Nephron progenitor cell (in vitro differentiated cells): Measurements from ENCODE around the gene FBP1.

Experiments used
- DNase-seq: peaks from one replicate; pipeline ENCODE4 v3.0.0; 2021
- H3K27ac Mint-ChIP-seq: 2 replicates; pipeline ENCODE4 v1.8.0; 2021; ENCODE audit warnings: mild to moderate bottlenecking, moderate library complexity, mixed read lengths
- H3K27me3 Mint-ChIP-seq: 2 replicates; pipeline ENCODE4 v1.8.0; 2021; ENCODE audit warnings: mild to moderate bottlenecking, low read depth, mixed read lengths; ENCODE audit not compliant: poor library complexity
- H3K36me3 Mint-ChIP-seq: 2 replicates; pipeline ENCODE4 v1.8.0; 2021; ENCODE audit warnings: low read depth, mixed read lengths
- H3K4me1 Mint-ChIP-seq: 2 replicates; pipeline ENCODE4 v1.8.0; 2021; ENCODE audit warnings: mixed read lengths
- H3K4me3 Mint-ChIP-seq: 2 replicates; pipeline ENCODE4 v1.8.0; 2021; ENCODE audit warnings: mild to moderate bottlenecking, moderate library complexity, mixed read lengths
- H3K9me3 Mint-ChIP-seq: 2 replicates; pipeline ENCODE4 v1.8.0; 2021; ENCODE audit warnings: mild to moderate bottlenecking, moderate library complexity, mixed read lengths
- TF ChIP-seq, protein P1 (sequence below): fragments of 200-600 bp; sonication (generic); IDR thresholded peaks from 2 replicates; pipeline ENCODE4 v1.5.0; 2021; ENCODE audit warnings: antibody characterized with exemption

FBP1 gene

DNA sequence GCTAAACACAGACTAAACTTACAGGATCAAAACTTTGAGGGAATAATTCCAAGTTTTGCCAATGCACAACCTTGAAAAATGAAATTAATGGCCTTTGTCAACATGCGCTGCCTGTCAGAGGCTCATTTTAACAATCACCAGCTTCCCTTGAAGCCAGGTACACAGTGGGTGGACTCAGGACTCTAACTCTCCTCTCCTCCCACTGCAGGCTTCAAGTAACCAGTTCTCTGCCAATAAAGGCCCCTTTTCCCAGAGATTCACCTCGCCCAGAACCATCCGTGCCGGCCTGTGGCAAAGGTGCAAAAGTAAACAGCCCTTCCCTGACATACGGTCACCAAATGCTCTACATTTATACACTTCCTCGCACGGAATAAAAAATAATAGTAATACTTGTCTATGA is 27.2 kb downstream of the FBP1 start:
- Mint-ChIP-seq H3K27me3 (peaks cover 6% of the 10 kb centered on the region), H3K36me3 (no peaks in the 10 kb centered on the region), H3K27ac (no peak overlapping the region), H3K9me3 (no peaks in the 10 kb centered on the region), H3K4me3 (no peak overlapping the region), H3K4me1 (peaks cover 32% of the 10 kb centered on the region)
- TF ChIP-seq, protein P1, sequence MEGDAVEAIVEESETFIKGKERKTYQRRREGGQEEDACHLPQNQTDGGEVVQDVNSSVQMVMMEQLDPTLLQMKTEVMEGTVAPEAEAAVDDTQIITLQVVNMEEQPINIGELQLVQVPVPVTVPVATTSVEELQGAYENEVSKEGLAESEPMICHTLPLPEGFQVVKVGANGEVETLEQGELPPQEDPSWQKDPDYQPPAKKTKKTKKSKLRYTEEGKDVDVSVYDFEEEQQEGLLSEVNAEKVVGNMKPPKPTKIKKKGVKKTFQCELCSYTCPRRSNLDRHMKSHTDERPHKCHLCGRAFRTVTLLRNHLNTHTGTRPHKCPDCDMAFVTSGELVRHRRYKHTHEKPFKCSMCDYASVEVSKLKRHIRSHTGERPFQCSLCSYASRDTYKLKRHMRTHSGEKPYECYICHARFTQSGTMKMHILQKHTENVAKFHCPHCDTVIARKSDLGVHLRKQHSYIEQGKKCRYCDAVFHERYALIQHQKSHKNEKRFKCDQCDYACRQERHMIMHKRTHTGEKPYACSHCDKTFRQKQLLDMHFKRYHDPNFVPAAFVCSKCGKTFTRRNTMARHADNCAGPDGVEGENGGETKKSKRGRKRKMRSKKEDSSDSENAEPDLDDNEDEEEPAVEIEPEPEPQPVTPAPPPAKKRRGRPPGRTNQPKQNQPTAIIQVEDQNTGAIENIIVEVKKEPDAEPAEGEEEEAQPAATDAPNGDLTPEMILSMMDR, result no peak
- DNase-seq, result no peak

DNA sequence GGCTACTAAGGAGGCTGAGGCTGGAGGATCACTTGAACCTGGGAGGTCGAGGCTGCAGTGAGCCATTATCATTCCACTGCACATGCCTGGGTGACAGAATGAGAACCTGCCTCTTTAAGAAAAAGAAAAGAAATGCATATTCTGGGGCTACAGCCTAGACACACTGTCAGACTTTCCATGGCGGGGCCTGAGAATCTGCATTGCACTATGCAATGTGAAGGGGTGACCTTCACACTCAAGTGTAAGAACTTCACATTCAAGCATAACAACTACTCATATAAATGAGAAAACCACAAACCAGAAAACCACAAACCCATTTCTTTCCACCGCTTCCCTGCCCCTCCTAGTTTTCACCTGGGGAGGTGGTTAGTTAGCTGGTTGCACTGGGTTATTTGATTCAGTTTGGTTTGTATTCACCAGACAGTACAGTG is 27.7 kb downstream of the FBP1 start:
- H3K9me3 Mint-ChIP-seq, result no peaks in the 10 kb centered on the region
- H3K4me1 Mint-ChIP-seq, result peaks cover 35% of the 10 kb centered on the region
- H3K4me3 Mint-ChIP-seq, result no peak overlapping the region
- H3K27ac Mint-ChIP-seq, result no peak overlapping the region
- H3K36me3 Mint-ChIP-seq, result no peaks in the 10 kb centered on the region
- TF ChIP-seq, protein P1, result no peak
- H3K27me3 Mint-ChIP-seq, result peaks cover 6% of the 10 kb centered on the region
- DNase-seq, result no peak

DNA sequence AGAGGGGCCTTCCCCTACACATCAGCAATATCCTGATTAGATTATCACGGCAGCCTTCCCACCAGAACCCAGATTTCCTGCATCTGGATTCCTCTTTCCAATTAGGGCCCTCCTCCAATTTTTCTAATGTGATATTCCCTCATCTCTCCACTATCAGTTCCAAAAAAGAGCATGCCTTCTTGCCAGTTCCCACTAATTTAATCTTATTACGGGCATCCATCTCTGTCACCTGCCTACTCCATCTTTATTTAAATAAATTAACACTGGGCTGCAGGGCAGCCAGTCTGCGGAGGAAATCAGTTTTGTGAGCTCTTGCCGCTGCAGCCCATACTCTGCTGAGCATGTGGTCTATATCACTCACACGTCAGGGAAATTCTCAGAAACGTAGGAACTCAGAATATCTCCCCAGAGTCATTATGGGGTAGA is 29.1 kb downstream of the FBP1 start:
- Mint-ChIP-seq H3K27me3 (peaks cover 6% of the 10 kb centered on the region), H3K36me3 (no peaks in the 10 kb centered on the region), H3K9me3 (no peaks in the 10 kb centered on the region), H3K27ac (no peak overlapping the region), H3K4me1 (peaks cover 42% of the 10 kb centered on the region), H3K4me3 (no peak overlapping the region)
- DNase-seq, result no peak
- TF ChIP-seq, protein P1, result no peak

DNA sequence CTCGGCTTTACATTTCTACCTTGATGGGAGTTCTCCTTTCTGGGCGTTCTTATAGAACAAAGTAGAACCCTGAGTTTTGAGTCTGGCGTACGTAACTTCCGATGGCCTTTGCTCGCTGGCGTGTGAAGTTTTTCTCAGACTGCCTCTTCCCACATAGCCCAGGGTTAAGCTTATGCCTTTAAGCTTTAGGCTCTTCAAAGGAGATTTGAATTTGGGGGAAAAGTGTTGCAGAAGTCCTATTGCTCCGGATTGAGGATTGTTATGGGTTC is 32.0 kb downstream of the FBP1 start:
- TF ChIP-seq, protein P1, result no peak
- Mint-ChIP-seq H3K36me3 (no peaks in the 10 kb centered on the region), H3K27me3 (peaks cover 6% of the 10 kb centered on the region), H3K4me1 (peaks cover 55% of the 10 kb centered on the region), H3K9me3 (no peaks in the 10 kb centered on the region), H3K4me3 (no peak overlapping the region), H3K27ac (no peak overlapping the region)
- DNase-seq, result no peak

DNA sequence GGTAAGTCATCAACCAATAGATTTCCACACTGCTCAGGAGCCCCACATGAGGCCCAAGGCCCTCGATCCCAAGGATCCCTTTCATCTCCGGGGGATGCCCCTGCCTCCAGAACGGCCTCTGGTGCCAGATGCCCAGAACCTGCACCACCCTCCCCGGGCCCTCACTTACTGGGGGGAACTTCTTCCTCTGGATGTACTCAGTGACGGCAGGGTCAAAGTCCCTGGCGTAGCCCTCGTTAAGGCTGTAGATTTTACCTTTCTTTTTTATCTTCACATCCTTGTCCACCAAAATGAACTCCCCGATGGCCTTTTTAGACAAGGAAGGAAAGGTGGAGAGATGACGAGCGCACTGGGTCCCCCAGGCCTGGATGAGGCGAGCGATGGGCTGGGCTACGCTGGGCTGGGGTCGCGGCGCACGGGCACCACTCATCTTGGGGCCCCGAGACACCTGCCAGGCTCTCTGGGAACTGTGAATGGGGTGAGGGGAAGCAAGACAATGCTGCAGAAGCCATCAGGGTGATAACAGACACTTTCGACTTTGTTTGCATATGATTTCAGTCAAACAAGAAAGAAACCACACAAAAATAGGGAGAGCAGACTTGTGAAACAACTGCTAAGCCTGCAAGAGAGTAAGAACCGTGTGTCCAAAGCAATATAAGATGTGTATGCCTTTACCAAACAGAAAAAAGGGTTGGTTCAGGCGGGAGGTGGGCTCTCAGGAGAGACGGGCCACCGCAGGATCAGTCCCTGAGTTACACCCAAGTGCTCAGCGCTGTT is 32.5 kb downstream of the FBP1 start:
- Mint-ChIP-seq H3K27me3 (peaks cover 8% of the 10 kb centered on the region), H3K4me1 (peaks cover 55% of the 10 kb centered on the region), H3K4me3 (no peak overlapping the region), H3K9me3 (no peaks in the 10 kb centered on the region), H3K36me3 (no peaks in the 10 kb centered on the region), H3K27ac (no peak overlapping the region)
- DNase-seq, result no peak
- TF ChIP-seq, protein P1, result no peak
